CD1c-positive myeloid dendritic cell (primary cell): Measurements from ENCODE around the gene MT1HL1.
"Not testable (repeated sequence)": the region's sequence is repeated elsewhere in the genome, so short reads cannot be mapped to it uniquely, and the experiment has no call there.

Source experiments
- DNase-seq: peaks from one replicate; pipeline ENCODE4 v3.0.0-alpha.2; 2016; ENCODE audit errors: extremely low spot score

Gene MT1HL1

DNA sequence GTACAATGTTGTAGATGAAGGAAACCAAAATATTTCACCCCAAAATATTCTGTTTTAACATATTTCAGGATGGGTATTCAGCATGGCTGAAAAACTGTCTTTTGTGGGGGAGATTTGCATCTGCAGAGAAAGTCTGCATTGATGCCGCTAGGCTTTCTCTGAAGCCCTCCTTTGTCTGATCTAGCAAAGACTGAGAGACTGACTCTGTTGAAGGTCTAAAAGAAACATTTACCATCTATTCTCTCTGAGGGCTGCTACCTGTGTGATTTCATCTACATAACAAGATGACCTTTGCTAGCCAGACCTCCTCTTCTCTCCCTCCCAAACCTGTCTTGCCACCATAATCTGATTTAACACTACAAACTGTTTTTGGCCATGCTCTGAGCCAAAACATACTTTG is 12.4 kb upstream of the MT1HL1 start:
- no peak for DNase-seq

DNA sequence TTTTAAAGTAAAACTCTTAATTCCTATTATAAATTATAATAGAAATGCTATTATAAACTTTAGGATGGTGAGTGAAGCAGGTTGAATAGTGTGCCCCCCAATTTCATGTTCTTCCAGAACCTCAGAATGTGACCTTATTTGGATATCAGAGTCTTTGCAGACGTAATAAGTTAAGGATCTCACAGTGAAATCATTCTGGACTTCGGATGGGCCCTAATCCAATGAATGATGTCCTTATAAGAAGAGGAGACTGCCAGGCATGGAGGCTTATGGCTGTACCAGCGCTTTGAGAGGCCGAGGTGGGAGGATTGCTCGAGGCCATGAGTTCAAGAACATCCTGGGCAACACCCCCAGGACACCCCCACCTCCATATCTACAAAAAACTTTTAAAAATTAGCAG is 9.4 kb upstream of the MT1HL1 start:
- no peak for DNase-seq

- no peak for DNase-seq
These were observed 8.6 kb upstream of the MT1HL1 start for GRCh38 chr1:237012788-237013383.

DNA sequence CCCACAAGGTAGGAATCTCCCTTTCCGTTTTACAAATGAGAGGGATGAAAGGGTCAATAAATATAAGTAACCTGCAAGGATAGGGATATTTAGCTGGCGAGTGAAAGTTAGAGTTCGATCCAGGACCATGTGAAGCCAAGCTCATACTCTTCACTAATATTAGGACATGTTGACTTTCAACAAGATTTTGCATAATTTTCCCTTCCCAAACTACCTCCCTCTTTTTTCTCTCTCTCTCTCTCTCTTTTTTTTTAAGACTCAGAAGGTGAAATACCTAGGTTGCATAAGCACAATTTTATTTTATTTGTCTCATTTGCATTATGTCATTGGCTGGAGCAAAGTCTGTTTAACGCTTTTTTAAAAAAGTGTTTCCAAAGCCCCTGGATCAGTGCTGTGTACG is 8.1 kb upstream of the MT1HL1 start:
- no peak for DNase-seq

- DNase-seq, result no peak
These were observed 7.2 kb upstream of the MT1HL1 start for GRCh38 chr1:237011432-237011831.

DNA sequence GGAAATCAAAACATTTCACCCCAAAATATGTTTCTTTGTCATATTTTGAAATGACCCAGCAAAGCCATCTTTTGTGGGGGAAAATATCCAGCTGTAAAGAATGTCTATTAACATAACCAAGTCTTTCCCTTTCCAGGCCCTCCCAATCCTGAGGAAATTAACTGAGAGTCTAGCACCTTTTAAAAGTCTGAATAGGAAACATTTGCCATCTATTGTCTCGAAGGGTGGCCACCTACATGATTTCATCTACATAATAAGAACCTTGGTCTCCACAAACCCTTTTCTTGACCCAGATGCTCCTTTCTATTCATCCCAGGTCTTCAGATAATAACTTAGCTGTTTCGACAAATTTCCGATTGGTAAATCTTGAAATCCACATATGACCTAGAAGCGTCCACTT is 5.4 kb upstream of the MT1HL1 start:
- DNase-seq, result no peak

- no peak for DNase-seq
These were observed 3.1 kb upstream of the MT1HL1 start for GRCh38 chr1:237007147-237007881.

- no peak for DNase-seq
These were observed 1.4 kb upstream of the MT1HL1 start for GRCh38 chr1:237005674-237006073.

- no peak for DNase-seq
These were observed 725 bp downstream of the MT1HL1 start for GRCh38 chr1:237003516-237003915.

GRCh38 chr1:237000191-237000590 is 4.0 kb downstream of the MT1HL1 start:
- DNase-seq, result no peak

- DNase-seq, result no peak
These were observed 5.7 kb downstream of the MT1HL1 start for GRCh38 chr1:236998546-236998945.

GRCh38 chr1:236997882-236998281 is 6.4 kb downstream of the MT1HL1 start:
- DNase-seq, result no peak

DNA sequence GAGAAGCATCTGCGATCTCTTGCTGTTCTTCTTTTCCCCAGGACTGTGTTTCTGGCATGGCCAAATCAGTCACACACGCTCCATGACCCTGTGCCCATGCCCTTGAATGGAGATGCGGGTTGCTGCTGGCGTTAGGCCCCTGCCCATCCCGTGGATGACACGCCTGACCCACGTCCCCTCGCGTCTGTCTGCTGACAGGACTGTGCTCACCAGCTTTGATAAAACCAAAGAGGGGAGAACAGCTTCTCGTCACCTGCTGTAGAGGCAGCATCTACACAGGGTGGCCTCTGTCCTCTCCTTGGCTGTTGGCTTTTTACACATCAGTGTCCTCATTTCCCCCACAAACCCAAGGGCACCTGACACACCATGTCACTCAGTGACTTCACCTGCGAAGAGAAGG is 6.9 kb downstream of the MT1HL1 start:
- no peak for DNase-seq

- DNase-seq, result no peak
These were observed 9.8 kb downstream of the MT1HL1 start for GRCh38 chr1:236994450-236994849.

DNA sequence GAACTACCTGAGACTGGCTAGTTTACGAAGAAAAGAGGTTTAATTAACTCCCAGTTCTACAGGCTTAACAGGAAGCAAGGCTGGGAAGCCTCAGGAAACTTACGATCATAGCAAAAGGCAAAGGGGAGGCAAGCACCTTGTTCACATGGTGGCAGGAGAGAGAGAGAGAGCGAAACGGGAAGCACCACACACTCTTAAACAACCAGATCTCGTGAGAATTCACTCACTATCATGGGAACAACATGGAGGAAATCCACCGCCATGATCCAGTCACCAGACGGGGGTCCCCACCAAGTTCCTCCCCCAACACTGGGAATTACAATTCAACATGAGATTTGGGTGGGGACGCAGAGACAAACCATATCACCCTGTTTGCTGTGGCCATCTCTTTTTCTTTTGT is 11.8 kb downstream of the MT1HL1 start:
- DNase-seq, result no peak

DNA sequence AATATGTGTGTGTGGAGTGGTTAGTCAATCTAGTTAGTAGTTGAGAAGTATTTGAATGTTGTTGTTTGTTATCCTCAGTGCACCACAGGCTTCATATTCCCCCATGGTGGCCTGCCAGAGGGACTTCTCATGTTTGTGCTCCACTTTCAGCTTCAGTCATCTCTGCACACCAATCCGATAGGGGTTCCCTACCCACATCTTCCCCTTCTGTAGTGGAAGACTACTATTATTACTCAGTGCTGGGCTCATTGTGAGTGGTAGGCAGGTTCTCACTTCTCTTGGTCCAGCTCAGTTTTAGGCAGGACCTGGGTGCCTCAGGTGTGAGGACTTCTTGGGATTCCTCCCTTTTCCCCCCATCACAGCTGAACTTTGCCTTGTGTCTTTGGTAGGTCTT is 14.2 kb downstream of the MT1HL1 start:
- no peak for DNase-seq

DNA sequence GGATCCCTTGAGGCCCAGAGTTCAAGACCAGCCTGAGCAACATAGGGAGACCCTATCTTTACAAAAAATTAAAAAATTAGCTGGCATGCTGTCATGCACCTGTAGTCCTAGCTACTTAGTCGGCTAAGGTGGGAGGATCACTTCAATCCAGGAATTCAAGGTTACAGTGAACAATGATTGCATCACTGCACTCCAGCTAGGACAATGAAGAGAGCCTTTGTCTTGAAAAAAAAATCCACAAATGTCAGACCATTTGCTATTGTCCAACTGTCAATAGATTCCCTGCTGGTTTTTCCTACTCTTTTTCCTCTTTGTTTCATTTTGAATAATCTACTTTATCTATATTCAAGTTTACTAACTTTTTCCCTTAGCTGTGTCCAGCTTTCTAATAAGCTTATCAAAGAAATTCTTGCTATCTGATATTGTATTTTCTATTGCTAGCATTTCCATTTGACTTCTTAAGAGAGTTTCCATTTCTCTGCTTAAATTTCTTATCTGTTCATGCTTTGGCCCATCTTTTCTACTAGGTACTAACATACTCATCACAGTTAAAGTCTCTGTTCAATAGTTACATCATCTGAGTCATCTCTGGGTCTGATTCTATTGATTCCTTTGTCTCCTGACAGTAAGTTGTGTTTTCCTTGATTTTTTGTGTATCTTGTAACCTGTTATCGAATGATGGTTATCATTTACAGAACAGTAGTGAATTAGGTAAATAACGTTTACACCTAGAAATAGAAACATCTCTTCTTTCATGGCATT is 14.8 kb downstream of the MT1HL1 start:
- no peak for DNase-seq

DNA sequence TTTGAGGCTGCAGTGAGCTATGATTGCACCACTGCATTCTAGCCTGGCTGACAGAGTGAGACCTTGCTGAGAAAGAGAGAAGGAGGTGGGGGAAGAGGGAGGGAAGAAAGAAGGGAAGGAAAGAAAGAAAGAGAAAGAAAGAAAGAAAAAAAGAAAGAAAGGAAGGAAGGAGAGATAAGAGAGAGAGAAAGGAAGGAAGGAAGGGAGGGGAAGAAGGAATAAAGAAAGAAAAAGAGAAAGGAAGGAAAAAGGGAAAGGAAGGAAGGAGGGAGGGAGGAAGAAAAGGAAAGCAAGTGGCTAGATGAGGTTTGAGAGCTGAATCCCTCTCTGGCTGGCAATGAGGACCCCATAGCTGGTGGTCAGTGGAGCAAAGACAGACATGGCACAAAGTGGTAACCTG is 20.4 kb downstream of the MT1HL1 start:
- no peak for DNase-seq

DNA sequence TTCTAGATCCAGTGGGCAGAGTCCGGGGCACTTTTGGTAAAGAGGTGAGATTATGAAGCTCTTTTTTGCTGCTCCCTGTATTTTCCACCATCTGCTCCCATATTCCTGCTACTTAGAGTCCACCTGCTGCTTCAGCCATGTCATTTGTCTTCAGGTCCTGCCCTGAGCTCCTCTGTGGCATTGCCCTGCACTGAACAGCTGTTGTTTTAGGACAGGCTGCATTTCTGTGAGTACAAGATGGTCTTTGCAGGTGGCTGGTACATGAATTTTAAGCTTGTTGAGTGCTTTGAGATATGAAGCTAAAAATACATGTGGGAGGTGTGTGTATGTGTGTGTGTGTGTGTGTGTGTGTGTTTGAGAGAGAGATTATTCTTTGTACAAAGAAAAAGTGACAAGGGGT is 21.9 kb downstream of the MT1HL1 start:
- DNase-seq, result no peak

- DNase-seq, result not testable (repeated sequence)
These were observed 22.8 kb downstream of the MT1HL1 start for GRCh38 chr1:236981431-236981830.

GRCh38 chr1:236980673-236981072 is 23.6 kb downstream of the MT1HL1 start:
- DNase-seq, result no peak

- DNase-seq, result no peak
These were observed 24.9 kb downstream of the MT1HL1 start for GRCh38 chr1:236979149-236979900.
